GM18505 (cell line): ENCODE results near the gene ARFIP2.
A peak's percentile ranks its signal among the peaks of the same experiment; 100 is the strongest.

Source experiments
- ATAC-seq: cut with Tn5 transposase; IDR thresholded peaks from one replicate; pipeline ENCODE4 v1.9.1; 2021; ENCODE audit not compliant: unreplicated experiment
- POLR2A ChIP-seq: IDR thresholded peaks from 4 replicates; pipeline ENCODE4 v1.6.1; 2011; ENCODE audit warnings: borderline replicate concordance; ENCODE audit not compliant: insufficient read depth, insufficient read length; ENCODE audit errors: extremely low read depth

The ARFIP2 gene

GRCh38 chr11:6474413-6474792 is 6.7 kb downstream of the ARFIP2 start:
- ATAC-seq, result no peak
- no peak for TF ChIP-seq POLR2A

GRCh38 chr11:6473451-6474412 is 7.4 kb downstream of the ARFIP2 start, which contains the start of gene TRIM3:
Gene TRIM3, minus strand, starts transcription at chr11:6473941. Its CDS starts 8,246 bp downstream, at chr11:6465695.
- TF ChIP-seq POLR2A, result peak; percentile 54
- ATAC-seq, result peak; percentile 72

GRCh38 chr11:6472934-6473333 is 8.2 kb downstream of the ARFIP2 start:
- TF ChIP-seq POLR2A, result no peak
- ATAC-seq, result no peak

- no peak for TF ChIP-seq POLR2A
- ATAC-seq, result no peak
Measured at GRCh38 chr11:6469599-6469998, 11.5 kb downstream of the ARFIP2 start.

- TF ChIP-seq POLR2A, result no peak
- ATAC-seq, result peak; percentile 65
Measured at GRCh38 chr11:6468712-6469495, 12.2 kb downstream of the ARFIP2 start.

- no peak for TF ChIP-seq POLR2A
Measured at GRCh38 chr11:6459099-6459450, 22.1 kb downstream of the ARFIP2 start.

GRCh38 chr11:6458352-6459098 is 22.6 kb downstream of the ARFIP2 start:
- no peak for ATAC-seq
- no peak for TF ChIP-seq POLR2A

More at GRCh38 chr11:6459099-6459450, 22.1 kb downstream of the ARFIP2 start:
- ATAC-seq, result no peak

- TF ChIP-seq POLR2A, result no peak
- no peak for ATAC-seq
Measured at GRCh38 chr11:6457581-6458320, 23.4 kb downstream of the ARFIP2 start.

GRCh38 chr11:6456361-6457073 is 24.6 kb downstream of the ARFIP2 start:
- no peak for ATAC-seq
- TF ChIP-seq POLR2A, result no peak

GRCh38 chr11:6455070-6455469 is 26.1 kb downstream of the ARFIP2 start:
- ATAC-seq, result no peak

GRCh38 chr11:6453152-6453551 is 28.0 kb downstream of the ARFIP2 start:
- no peak for TF ChIP-seq POLR2A
- no peak for ATAC-seq

More at GRCh38 chr11:6455070-6455469, 26.1 kb downstream of the ARFIP2 start:
- no peak for TF ChIP-seq POLR2A

- ATAC-seq, result no peak
- TF ChIP-seq POLR2A, result no peak
Measured at GRCh38 chr11:6452219-6452618, 28.9 kb downstream of the ARFIP2 start.
